Osteoblast (primary cell): ENCODE data around the gene EFCAB5. TPM values are rescaled to one million over a fixed set of nuclear protein-coding genes. Genes with fewer than 3 reads are reported as not detected.

Experiments used
- DNase-seq: peaks from one replicate; pipeline ENCODE4 v3.0.0; 2011; ENCODE audit warnings: low spot score, mixed read lengths; ENCODE audit not compliant: insufficient read length; ENCODE audit errors: missing footprints
- H2AFZ ChIP-seq: 2 replicates; pipeline ENCODE4 v1.6.0; 2011; ENCODE audit warnings: mild to moderate bottlenecking, low read length
- H3K27ac ChIP-seq: 2 replicates; pipeline ENCODE4 v1.5.1; 2011; ENCODE audit warnings: mild to moderate bottlenecking, low read depth, low read length, moderate library complexity
- H3K27me3 ChIP-seq: 2 replicates; pipeline ENCODE4 v1.6.0; 2012; ENCODE audit warnings: mild to moderate bottlenecking, control low read depth, inconsistent platforms, low read length, moderate library complexity; ENCODE audit not compliant: insufficient read depth
- H3K36me3 ChIP-seq: 2 replicates; pipeline ENCODE4 v1.5.1; 2011; ENCODE audit warnings: mild to moderate bottlenecking, low read length, control low read depth, moderate library complexity; ENCODE audit not compliant: insufficient read depth
- H3K4me1 ChIP-seq: 2 replicates; pipeline ENCODE4 v1.5.1; 2011; ENCODE audit warnings: mild to moderate bottlenecking, low read length, control low read depth, moderate library complexity; ENCODE audit not compliant: insufficient read depth
- H3K4me2 ChIP-seq: 2 replicates; pipeline ENCODE4 v1.6.0; 2011; ENCODE audit warnings: mild to moderate bottlenecking, low read length; ENCODE audit not compliant: insufficient read depth
- H3K4me3 ChIP-seq: fragments of 200-600 bp; sonication (generic); 3 replicates; pipeline ENCODE4 v1.5.1; 2012; ENCODE audit warnings: mild to moderate bottlenecking, low read length, inconsistent platforms; ENCODE audit not compliant: insufficient read depth
- H3K79me2 ChIP-seq: 2 replicates; pipeline ENCODE4 v1.6.0; 2012; ENCODE audit warnings: mild to moderate bottlenecking, low read length, control low read depth, inconsistent platforms; ENCODE audit not compliant: insufficient read depth
- H3K9me3 ChIP-seq: 2 replicates; pipeline ENCODE4 v1.5.1; 2011; ENCODE audit warnings: low read depth, low read length, control low read depth
- H4K20me1 ChIP-seq: 2 replicates; pipeline ENCODE4 v1.6.0; 2012; ENCODE audit warnings: mild to moderate bottlenecking, low read length, control low read depth; ENCODE audit not compliant: insufficient read depth
- total RNA-seq: library from RNA; depleted of rRNA; stranded (reverse); fragments of >200 nt; gene quantifications from 2 replicates; pipeline ENCODE4 v1.2.3, GENCODE V29; 2012
- TF ChIP-seq, protein P1 (sequence below): IDR thresholded peaks from 2 replicates; pipeline ENCODE4 v1.5.1; 2011; ENCODE audit warnings: mild to moderate bottlenecking, low read depth, low read length, moderate library complexity; ENCODE audit errors: extremely low read depth

EFCAB5 gene
- total RNA-seq, 1 donor, result 0.36 TPM

DNA sequence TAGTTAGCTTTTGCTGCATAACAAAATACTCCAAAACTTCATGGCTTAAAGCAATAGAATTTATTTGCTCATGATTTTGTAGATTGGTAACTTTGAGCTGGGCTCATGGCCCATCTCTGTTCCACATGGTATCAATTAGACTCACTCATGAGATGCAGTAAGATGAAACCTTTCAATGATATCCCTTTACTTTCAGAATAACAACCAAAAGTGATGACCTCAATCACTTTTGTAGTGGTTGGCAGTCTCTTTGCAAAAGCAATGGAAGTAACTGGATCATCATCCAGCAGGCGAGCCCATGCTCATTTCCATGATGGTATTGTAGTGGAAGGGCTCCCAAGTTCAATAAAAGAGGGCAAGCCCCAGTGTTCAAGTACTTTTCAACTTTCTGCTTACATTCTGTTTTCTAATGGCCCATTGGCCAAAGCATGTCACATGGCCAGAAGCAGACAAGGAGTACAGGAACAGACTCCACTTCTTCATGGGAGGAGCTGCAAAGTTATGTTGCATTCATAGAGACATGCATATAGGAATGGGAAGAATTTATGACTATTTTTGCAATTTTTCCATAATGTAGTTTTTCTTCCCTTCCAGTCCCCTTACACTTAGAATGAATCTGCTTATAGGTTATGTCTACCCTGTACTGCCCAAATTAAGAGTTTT, 41.7 kb downstream of the EFCAB5 start:
- DNase-seq, result no peak
- Histone ChIP-seq H3K27ac (no peak overlapping the region), H4K20me1 (no peaks in the 10 kb centered on the region), H3K79me2 (no peaks in the 10 kb centered on the region), H3K4me3 (no peak overlapping the region), H3K36me3 (no peaks in the 10 kb centered on the region), H2AFZ (no peak overlapping the region), H3K9me3 (no peaks in the 10 kb centered on the region), H3K4me1 (no peaks in the 10 kb centered on the region), H3K4me2 (no peak overlapping the region), H3K27me3 (no peaks in the 10 kb centered on the region)
- TF ChIP-seq, protein P1, sequence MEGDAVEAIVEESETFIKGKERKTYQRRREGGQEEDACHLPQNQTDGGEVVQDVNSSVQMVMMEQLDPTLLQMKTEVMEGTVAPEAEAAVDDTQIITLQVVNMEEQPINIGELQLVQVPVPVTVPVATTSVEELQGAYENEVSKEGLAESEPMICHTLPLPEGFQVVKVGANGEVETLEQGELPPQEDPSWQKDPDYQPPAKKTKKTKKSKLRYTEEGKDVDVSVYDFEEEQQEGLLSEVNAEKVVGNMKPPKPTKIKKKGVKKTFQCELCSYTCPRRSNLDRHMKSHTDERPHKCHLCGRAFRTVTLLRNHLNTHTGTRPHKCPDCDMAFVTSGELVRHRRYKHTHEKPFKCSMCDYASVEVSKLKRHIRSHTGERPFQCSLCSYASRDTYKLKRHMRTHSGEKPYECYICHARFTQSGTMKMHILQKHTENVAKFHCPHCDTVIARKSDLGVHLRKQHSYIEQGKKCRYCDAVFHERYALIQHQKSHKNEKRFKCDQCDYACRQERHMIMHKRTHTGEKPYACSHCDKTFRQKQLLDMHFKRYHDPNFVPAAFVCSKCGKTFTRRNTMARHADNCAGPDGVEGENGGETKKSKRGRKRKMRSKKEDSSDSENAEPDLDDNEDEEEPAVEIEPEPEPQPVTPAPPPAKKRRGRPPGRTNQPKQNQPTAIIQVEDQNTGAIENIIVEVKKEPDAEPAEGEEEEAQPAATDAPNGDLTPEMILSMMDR, result no peak

DNA sequence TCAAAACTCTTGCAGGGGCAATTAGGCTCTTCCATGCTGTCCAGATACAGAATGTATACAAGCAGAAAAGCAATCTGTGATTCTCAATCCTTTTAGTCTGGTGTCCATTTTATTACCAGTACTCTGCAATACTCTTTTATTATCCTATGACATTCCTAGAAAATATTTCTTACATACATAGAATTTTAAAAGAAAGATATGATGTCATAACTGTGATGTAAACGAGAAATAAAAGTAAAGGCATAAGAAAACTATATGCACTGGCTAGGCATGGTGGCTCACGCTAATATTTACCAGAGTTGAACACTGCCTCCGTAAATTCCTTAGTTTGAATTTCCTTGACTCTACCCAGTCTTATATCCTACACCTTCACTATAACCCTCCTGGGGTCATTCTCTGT, 55.0 kb downstream of the EFCAB5 start:
- TF ChIP-seq, protein P1, result no peak
- H3K4me1 ChIP-seq, result peaks cover 5% of the 10 kb centered on the region
- H4K20me1 ChIP-seq, result no peaks in the 10 kb centered on the region
- DNase-seq, result no peak
- H3K4me2 ChIP-seq, result no peak overlapping the region
- no peak overlapping the region for H3K4me3 ChIP-seq
- no peak overlapping the region for H3K27ac ChIP-seq
- H3K27me3 ChIP-seq, result peaks cover 8% of the 10 kb centered on the region
- no peaks in the 10 kb centered on the region for H3K79me2 ChIP-seq
- no peaks in the 10 kb centered on the region for H3K9me3 ChIP-seq
- no peak overlapping the region for H2AFZ ChIP-seq
- no peaks in the 10 kb centered on the region for H3K36me3 ChIP-seq

DNA sequence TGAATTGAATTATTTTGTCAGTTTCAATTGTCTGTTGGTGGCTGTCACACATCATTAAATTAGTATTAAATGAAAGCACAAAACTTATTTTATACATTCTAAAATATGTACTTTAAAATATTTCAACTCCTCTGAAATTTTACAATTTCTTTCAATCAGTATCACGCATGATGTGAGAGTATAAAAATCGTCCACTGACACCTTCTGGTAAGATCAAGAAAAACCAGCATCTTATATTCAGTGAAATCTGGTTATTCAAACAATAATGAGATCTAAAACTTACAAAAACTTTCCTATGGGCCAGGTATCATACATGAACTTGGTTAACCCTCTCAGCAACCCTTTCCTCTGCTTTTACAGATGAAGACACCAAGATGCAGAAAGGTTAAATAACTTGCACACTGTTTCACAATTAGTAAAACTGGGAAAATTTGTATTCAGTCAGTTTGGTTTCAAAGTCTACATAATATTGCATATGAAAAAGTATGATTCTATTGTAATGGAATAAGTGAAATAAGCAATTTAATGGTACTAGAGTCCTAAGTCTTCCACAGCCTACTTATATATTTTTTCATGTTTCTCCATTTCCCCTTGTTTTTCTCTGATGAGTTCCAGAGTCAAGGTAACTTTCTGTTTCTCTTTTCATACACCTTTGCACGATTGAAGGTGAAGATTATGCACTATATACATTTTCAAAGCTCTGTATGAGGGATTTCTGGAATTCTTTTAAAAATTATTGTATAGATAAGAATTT, 58.7 kb downstream of the EFCAB5 start:
- DNase-seq, result no peak
- TF ChIP-seq, protein P1, result peak; percentile 26

DNA sequence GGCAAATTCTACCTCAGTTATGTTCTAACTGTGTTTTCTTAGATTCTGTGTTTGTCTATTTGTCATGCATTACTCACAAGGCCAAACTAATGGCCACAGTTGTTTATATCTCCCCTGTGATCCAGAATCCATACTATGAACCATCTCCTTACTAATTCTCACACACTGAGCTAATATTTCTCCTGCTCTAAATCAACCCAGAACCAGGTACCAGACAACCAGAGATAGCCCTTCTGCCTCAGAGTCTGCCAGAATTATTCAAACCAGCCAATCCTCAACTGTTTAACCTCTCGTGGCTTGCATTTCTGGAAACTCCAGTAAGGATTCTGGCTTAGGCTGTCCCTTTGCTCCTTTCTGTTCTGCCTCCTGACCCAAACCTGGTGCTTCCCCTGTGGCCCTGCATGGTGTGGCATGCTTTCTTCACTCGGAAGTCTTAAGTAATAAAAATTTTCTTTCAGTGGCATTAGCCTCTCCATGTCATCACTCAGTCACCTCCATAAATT, 59.4 kb downstream of the EFCAB5 start:
- peaks cover 8% of the 10 kb centered on the region for H3K4me1 ChIP-seq
- no peaks in the 10 kb centered on the region for H3K36me3 ChIP-seq
- no peak overlapping the region for H3K27ac ChIP-seq
- H3K4me2 ChIP-seq, result peak overlapping the region; percentile 12
- peak overlapping the region; percentile 47 for H2AFZ ChIP-seq
- H3K4me3 ChIP-seq, result no peak overlapping the region
- DNase-seq, result no peak
- TF ChIP-seq, protein P1, result no peak
- H3K79me2 ChIP-seq, result no peaks in the 10 kb centered on the region
- H3K9me3 ChIP-seq, result no peaks in the 10 kb centered on the region
- H3K27me3 ChIP-seq, result peaks cover 8% of the 10 kb centered on the region
- no peaks in the 10 kb centered on the region for H4K20me1 ChIP-seq

More for the DNA sequence above, 58.7 kb downstream of the EFCAB5 start:
- Histone ChIP-seq H2AFZ (no peak overlapping the region), H3K27me3 (peaks cover 8% of the 10 kb centered on the region), H3K79me2 (no peaks in the 10 kb centered on the region), H3K4me2 (no peak overlapping the region), H3K9me3 (no peaks in the 10 kb centered on the region), H3K4me1 (peaks cover 5% of the 10 kb centered on the region), H3K27ac (no peak overlapping the region), H3K4me3 (no peak overlapping the region), H4K20me1 (no peaks in the 10 kb centered on the region), H3K36me3 (no peaks in the 10 kb centered on the region)
